ENCODE results near the gene KIF5C.
"Not testable (repeated sequence)": the region's sequence is repeated elsewhere in the genome, so short reads cannot be mapped to it uniquely, and the experiment has no call there.

The KIF5C gene

DNA sequence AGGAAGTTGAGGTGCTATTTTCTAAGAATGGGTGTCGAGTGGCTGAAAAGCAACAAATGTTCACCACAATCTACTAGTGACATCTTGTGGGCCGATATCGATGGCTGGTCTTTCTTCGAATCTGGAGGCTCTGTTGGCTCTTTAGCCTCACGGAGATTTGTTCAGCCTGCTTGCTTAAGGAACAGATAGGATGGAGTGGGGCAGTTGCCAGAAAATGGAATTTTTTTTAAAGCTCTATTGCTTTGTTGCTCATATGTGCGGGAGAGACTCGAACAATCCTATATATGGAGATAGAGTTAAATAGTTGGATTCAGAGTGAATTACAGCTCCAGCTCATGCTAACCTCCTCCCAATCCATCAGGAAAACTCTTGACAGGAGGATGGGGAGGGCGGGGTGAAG, 92.6 kb downstream of the KIF5C start:
- peak; percentile 40 for DNase-seq

DNA sequence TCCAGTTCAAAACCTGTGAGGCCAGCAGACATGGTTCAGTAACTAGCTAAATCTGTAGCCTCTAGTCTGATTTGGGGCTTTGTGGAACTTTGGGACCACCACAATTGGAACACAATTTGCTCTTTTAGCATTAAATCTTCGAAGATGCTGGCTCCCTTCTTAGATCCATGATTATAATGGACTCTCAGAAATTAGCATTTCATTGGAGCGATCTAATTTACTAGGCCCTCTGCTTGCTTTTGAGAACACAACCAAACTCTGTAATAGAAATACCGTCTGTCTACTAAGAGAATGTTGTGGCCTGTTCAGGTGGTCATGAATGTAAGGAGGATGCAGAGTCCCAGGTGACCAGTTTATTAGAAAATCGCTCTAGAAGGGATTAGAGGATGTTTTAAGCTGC, 93.3 kb downstream of the KIF5C start:
- DNase-seq = no peak

DNA sequence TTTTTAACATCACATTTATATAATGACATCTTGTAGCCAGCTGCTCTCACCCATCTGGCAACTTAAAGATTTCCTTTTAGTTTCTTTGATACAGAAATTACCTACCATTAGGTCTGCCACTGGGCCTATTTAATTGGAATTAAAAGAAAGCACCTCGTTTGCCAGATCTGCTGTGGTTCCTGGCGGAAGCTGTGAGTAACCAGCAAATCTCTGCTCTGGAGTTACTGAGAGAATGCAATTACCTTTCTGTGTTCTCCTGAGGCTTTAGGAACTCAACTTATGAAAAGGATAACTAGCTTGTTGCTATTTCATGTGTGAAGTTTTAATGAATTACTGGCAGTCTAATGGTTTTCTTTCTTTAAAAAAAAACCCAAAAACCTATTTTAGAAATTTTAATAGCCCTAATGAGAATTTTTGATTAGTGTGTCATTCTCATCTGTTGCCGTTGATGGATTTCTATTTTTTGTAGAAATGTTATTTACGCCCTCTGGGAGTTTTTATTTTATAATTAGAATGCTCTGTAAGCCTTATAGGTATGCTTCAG, 93.8 kb downstream of the KIF5C start:
- DNase-seq = no peak

DNA sequence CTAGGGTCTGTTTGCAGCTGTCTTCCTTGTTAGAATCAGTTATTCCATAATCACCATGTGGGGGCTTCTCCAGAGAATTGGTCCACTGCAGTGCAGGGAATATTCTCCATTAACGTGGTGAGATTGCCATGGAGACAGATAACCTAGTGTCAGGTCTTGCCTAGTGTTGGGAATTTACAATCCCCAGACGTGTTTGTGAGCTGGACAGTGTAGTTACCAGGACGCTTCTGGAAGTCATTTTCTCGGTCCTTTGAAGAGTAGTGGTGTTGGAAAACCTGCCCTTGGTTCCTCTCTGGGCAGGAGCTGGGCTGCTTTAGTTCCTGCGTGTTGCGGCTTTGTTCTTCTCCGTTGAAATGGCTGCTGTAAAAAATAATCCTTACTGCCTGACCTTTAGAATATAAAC, 94.6 kb downstream of the KIF5C start:
- DNase-seq = no peak

DNA sequence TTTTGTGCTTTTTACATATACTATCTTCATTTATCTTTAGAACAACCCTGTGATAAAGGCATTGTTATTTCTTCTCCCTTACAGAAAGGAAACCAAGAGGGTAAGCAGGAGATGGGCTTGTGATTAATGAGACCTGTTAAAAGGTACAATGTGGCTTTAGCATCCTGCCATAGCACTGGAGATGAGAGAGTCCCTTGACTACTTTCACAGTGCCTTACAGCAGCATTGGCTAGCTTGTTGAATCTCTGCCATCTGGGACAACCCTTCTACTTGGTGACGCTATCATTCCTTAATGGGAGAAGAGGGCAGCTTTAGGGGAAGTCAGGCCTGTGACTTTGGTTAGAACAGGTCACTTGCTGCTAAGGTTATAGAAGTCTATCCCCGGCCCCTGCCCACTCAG, 95.4 kb downstream of the KIF5C start:
- no peak for DNase-seq

DNA sequence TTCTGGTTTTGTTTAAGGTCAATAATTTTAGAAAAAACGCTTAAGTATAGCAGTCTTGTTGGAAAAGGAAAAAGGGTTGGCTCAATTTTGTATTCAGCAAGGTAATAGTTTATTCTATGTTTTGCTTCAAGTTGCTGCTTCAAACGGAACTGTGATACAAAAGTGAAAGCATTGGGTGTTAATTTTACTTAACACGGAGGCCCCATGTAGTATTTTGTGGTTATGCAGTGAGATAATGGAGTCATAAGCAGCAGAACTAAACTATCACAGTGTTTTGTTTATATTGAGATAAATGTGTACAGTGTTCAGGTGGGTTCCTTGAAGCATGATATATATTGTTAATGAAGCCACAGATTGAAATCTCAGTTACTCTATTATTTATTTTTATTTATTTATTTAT, 96.5 kb downstream of the KIF5C start:
- peak; percentile 31 for DNase-seq

DNA sequence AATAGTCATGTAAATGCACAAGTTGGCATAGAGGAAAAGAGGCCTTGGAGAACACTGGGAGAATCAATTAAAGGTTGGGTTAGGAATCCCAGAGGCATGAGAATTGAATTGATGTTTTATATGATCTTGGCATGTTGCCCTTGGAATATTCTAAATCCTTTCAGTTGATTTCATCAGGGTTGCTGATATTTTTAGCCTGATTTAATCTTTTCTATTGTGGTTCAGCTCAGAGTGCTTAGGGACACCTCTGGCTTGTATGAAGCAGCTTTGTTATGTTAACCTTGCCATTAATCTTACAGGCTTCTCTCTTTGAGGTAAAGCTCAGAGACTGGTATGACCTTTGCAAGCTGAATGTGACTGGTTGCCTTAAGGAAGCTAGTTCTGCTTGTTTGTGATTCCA, 99.1 kb downstream of the KIF5C start:
- no peak for DNase-seq

DNA sequence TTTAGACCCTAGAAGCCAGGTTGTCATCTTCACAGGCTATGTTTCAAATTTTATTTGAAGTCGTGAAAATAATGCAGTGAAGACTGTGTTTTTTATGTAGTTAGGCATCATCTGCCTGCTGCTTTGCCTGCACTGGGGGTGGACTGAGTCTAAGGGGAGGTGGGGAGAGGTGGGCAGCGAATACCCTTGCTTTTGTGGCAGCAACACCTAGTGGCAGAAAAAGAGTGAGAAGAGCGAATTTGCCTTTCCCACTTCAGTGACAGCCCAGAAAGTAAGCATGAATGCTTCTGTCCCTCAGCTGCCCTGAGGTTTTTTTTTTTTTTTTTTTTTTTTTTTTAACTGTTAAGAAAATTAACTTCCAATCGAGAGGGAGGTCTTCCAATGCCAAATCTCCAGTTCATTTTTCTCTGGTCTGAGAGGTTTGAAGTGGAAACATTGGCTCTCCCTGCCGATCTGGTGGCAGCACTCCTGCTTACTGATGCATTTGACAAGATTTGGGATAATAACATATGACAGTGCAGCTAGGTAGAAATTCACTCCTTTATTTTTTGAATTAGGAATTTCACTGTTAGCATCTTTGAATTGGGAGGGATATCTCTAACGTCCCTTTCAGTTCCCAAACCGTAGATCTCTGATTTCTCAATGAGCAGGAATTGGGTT, 103.1 kb downstream of the KIF5C start:
- DNase-seq = no peak

DNA sequence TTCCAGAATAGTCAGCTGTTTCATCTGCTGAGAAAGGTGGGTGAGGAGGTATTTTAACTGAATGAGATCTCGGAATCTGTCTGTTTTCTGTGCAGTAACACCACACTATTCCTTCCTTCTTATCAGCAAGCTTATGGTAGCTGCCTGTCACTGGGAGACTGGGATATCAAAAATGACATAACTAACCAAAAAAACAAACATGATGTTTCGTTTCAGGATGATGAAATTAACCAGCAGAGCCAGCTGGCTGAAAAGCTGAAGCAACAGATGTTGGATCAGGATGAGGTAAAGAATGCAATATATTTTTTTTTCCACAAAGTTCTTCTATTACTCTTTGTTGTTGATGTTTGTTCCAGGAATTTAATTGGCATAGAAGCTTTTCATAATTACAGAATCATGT, 103.7 kb downstream of the KIF5C start:
- peak; percentile 80 for DNase-seq

DNA sequence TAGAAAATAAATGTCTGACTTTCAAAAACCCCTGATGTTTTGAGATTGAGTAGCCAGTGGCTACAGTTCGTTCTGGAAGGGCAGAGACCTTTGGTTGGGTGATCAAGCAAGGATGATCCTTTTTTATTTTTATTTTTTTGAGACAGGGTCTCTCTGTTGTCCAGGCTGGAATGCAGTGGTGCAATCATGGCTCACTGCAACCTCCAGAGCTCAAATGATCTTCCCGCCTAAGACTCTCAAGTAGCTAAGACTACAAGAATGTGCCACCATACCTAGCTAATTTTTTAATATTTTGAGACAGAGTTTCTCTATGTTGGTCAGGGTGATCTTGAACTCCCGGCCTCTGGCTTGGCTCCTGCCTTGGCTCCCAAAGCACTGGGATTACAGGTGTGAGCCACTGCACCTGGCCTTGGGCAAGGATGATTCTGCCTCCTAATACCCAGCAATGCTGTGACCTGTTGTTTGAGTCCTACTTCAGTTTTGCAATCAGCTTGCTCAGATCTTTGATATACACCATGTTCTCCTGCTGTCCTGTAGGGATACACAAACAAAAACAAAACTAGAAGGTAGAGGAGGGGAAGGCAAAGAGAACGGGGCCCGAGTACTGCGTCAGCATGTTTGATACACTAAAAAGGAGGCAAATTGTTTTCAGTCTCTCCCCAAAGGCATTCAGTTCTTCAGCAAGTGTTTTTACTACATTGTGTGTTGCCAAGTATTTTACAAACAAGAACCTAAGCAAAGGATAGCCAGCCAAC, 104.3 kb downstream of the KIF5C start:
- DNase-seq = no peak

DNA sequence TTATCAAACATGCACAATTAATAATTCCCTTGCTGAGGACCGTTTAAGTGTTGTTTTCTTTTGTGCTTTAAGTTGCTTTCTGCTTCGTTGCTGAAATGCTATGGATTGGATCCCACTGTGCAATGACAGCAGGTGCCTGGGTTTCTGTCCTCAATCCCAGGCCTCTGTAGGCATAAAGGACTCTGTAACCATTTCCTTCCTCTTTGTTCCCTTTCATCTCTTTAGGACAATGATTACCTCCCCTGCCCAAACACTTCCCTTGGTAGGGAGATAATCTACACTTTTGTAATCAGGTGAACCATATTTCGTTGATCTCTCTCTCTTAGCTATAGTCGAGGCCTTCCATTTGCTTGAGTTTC, 104.9 kb downstream of the KIF5C start:
- peak; percentile 10 for DNase-seq

DNA sequence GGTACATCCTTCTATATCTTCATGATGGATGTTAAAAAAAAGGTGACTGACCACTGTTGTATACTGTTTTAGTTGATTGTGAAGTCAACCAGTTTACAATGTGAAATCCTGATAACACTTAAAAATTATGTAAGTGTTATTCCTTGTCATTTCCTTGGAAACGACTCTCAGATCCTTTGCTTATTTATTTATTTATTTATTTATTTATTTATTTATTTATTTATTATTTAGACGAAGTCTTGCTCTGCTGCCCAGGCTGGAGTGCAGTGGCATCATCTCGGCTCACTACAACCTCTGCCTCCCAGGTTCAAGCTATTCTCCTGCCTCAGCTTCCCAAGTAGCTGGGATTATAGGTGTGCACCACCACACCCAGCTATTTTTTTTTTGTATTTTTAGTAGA, 105.5 kb downstream of the KIF5C start:
- not testable (repeated sequence) for DNase-seq

DNA sequence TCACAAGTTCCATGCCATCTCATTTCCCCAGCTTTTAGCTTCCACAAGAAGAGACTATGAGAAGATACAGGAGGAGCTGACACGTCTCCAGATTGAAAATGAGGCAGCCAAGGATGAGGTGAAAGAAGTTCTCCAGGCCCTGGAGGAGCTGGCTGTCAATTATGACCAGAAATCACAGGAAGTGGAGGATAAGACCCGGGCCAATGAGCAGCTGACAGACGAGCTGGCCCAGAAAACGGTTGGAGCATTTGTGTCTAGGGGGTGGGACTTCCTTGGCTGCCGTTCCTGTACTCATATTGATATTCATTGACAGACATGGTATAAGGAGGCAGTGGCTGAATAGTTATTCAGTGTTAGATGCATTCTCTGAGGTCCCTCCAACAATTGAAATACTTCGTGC, 106.3 kb downstream of the KIF5C start:
- peak; percentile 13 for DNase-seq

DNA sequence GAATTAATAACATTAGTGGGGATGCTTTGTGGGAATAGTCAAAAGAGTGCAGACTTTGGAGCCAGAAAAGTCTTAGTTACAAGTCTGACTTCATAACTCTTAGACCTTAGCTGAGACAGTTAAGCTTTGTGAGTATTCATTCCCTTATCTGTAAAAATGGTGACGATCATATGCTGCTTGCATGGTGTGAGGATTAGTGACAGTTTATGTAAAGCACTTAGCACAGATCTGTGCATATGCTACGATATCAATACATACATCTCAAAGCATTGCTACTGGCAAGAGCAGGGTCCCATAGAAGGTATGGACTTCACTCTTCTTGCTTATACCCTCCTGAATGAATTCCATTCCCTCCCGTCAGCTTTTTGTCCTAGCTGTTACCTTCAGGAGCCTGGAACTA, 106.8 kb downstream of the KIF5C start:
- DNase-seq = no peak

DNA sequence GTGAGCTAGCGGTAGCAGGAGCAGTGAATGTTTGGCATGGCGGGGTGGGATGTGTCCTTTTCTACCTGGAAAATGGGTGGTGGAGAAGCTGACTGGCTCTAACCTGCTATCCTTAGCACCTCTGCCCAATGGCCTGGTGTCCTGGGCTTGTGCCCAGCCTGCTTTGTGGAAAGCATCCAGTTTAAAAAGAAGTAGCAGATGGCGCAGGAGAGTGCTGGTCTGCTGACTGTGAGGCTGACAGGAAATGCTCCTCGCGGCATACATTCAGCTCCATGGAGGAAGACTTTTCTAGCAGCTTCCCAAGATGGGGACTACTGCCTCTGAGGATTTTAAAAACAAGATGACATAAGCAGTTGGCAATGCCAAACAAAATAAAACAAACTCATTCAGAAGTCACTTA, 107.3 kb downstream of the KIF5C start:
- no peak for DNase-seq

DNA sequence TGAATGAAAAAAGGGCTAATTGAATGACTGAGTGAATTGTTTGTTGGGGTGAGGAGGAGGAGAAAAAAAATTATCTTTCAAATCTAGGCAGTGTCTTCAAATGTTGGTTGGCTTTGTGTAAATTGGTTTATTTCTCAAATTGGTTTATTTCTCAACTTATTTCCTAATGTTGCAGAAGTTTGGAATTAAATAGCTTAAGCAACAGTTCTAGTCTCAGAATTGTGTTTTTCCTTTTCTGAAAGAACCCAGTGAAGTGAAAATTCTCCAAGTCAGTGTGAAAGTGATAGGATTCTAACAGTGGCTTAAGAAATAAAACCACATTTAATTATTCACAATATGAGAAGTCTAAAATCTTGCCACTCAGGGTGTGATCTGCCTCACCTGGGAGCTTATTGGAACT, 108.9 kb downstream of the KIF5C start:
- no peak for DNase-seq

DNA sequence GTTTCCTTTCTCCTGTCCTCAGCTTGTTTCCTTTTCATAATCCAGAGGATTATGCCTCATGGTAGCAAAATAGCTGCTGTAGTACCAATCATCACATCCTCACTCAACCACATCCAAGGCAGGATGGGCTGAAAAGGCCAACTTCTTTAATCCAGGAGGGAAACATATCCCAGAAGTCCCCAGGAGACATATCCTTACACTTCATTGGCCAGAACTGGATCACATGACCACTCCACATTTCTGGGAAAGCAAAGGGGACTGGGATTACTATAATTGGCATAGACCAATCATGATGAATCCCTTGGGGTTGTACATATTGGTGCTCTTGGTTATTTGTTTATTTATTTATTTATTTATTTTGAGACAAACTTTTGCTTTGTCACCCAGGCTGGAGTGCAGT, 109.4 kb downstream of the KIF5C start:
- DNase-seq = no peak

DNA sequence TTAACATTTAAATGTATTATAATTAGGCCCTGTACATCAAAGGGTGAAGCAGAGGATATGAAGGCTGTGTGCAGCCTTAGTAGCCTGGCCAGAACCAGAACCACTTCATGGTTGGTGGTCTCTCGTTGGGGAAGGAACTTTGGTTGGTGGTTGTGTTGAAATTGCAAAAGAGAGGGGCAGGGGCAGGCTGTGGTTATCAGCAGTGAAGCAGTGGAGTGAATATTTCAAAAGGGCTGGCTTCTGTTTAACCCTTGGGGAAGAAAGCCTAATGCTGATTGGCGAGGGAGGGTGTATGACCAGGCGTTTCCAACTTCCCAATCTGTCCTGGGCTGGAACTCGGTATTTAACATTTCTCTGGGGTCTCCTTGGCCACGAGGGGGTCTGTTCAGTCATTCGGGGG, 112.3 kb downstream of the KIF5C start:
- DNase-seq = peak; percentile 83

DNA sequence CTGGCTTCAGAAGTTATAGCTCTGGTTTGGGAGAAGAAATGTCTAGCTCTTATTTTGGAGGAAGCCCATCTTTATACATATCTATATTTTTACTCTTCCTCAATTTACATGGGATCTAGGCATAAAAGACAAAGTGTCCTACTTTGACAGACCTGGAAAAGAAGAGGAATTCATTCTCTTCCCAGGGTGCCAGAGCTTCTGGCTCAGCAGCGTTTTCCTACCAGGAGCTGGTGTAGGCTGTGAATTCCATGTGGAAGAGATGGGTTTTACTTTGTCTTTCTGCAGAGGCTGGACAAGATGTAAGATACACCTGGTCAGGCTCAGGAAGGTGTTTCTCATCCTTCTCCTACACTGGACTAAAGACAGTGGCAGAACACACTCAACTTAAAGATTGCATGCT, 113.3 kb downstream of the KIF5C start:
- DNase-seq = no peak

DNA sequence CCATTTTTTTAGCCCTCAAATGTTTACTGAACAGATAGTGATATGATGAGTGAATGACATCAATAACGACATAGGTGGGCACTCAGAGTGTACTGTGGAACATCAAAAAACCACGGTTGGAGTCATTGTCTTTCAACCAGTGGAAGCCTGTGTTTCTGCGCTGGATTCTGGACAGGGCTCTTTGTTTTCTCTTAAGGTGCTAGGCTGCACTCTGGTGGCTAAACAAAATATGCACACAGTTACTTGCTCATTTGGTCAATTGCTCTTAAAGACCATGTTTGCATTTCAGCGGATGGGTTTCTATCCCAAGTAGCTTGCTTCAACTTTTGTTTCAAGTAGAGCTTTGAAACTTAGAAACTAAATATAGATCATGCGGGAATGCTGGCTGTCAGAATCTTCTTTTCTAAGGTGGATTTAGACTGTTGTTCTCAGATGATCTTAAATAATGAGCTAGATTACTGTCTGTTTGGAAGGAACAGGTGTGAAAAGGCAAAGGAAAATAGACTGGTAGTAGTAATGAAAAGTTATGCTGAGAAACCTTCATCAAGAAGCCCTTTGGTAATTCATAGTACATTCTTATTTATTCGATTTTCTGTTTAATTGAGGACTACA, 115.0 kb downstream of the KIF5C start:
- peak; percentile 83 for DNase-seq

DNA sequence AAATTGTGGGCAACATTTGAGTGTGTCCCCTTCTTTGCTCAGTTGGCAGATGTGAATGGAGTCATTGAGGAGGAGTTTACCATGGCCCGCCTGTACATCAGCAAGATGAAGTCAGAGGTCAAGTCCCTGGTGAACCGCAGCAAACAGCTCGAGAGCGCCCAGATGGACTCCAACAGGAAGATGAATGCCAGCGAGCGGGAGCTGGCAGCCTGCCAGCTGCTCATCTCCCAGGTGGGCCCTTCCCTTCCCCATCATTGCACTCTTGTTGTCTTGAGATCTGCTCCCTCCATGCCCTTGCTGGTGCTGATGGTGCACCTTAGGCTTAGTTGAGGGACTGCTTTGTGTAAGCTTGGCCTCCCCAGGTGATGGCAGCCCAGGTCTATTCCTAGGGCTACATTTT, 115.9 kb downstream of the KIF5C start:
- no peak for DNase-seq

DNA sequence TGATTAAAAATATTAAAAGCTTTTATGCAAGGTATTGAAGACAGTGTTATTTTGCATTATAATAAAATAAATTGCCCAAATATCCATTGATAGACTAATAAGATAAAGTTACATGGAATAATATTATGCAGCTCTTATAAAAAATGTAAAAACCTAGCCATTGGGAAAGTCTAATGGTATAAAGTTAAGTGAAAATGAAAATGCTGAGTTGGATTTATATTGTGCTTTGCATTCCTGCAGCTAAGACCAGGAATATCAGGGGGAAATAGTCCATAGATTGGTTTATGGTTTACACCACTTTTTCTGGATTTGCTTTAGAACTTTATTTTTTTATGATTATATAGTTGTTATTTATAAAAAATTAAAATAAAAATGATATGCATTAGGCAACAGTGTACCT, 117.4 kb downstream of the KIF5C start:
- DNase-seq = no peak

DNA sequence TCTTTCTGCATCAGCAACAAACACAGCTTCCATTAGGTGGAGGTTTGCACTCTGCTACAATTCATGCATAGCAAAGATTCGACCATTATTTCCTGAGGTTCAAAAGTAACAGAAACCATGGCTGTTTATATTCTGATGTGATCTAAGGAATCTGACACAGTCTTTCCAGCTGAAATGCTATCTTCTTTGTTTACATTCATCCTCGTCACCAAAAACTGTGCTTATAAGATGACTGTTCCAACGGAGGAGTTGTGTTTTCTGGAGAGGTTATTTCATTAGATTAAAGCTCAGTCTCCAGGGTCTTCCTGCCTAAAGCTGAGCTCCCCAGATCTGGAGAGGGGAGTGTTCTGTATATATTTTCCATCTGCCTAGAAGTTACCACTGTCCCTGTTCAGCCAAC, 118.3 kb downstream of the KIF5C start:
- DNase-seq = no peak

DNA sequence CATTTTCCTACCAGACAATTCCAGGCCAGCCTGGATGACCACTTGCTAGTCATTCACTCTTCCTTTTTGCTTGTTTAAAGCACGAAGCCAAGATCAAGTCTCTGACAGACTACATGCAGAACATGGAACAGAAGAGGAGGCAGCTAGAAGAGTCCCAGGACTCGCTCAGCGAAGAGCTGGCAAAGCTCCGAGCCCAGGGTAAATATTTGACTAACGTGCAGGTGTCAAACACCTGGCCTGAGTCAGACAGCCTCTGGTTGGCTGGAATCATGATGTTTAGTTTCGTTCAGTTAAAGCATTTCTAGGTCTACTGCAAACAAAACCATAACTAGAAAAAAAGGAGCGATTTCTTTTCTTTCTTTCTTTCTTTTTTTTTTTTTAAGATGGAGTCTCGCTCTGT, 119.3 kb downstream of the KIF5C start:
- DNase-seq = no peak

Data from MV-4-11 (cell line).